ENCODE data around the gene UROC1.

The UROC1 gene

DNA sequence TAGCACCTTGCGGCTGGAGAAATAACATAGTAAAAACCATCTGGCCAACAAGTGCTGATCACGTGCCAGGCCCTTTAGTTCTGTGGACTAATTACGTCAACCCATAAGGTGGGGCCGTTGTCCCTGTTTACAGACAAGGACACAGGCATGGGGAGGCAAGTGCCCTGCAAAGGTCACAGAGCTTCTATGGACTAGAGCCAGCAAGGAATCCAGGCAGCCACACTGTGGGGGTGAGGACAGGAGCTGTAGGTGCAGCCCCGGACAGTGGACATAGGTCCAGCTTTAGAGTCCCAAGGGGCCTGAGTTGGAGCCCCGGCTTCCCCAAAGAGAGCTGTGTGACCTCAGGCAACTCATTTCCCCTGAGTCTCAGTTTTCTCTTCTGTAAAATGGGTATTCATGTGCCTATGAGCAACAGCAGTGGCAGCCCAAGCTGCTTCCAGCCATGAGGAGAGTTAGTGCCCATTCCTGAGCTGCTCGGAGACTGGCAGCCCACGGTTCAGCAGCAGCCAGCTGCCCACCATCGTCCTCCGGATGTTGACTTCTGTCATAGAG, 20.2 kb upstream of the UROC1 start:
- no peak for DNase-seq
- H4K91ac ChIP-seq (ENCODE audit: low read depth, low read length): no peak overlapping the region
- H3K18ac ChIP-seq (ENCODE audit: low read length): no peak overlapping the region
- H3K9ac ChIP-seq (ENCODE audit: low read length): no peak overlapping the region
- H2BK120ac ChIP-seq (ENCODE audit: insufficient read depth, low read length, poor library complexity): no peak overlapping the region
- no peaks in the 10 kb centered on the region for H3K79me1 ChIP-seq (ENCODE audit: low read length)
- H2AK5ac ChIP-seq (ENCODE audit: low read length): no peak overlapping the region
- no peak overlapping the region for H3K4me2 ChIP-seq (ENCODE audit: low read length)
- no CpG with 5 or more reads among the region's 10 CpGs for WGBS (ENCODE audit: extremely low coverage, insufficient coverage, insufficient read length)
- no peaks in the 10 kb centered on the region for H3K27me3 ChIP-seq (ENCODE audit: insufficient read depth, low read length)
- no peaks in the 10 kb centered on the region for H3K79me2 ChIP-seq (ENCODE audit: control insufficient read depth, insufficient read depth, low read length, poor library complexity)
- no peak overlapping the region for H2BK5ac ChIP-seq (ENCODE audit: low read depth, low read length, poor library complexity)
- no peak overlapping the region for H3K4me3 ChIP-seq (ENCODE audit: low read depth, low read length)
- H4K8ac ChIP-seq (ENCODE audit: low read depth, low read length): no peak overlapping the region
- H4K12ac ChIP-seq (ENCODE audit: low read depth, low read length): no peak overlapping the region
- H3K27ac ChIP-seq (ENCODE audit: low read depth, low read length): no peak overlapping the region
- peaks cover 9% of the 10 kb centered on the region for H3K9me3 ChIP-seq (ENCODE audit: insufficient read depth, low read depth, low read length)
- H2BK12ac ChIP-seq (ENCODE audit: low read length): no peak overlapping the region
- H2AFZ ChIP-seq (ENCODE audit: insufficient read depth, low read length, poor library complexity): no peak overlapping the region
- no peaks in the 10 kb centered on the region for H3K4me1 ChIP-seq (ENCODE audit: control insufficient read depth in 1 of 2, insufficient read depth in 2 of 2, low read length in 2 of 2)
- no peak overlapping the region for H3K14ac ChIP-seq (ENCODE audit: low read length)
- no peaks in the 10 kb centered on the region for H3K36me3 ChIP-seq (ENCODE audit: control insufficient read depth in 1 of 2, insufficient read depth in 2 of 2, low read length in 2 of 2)
- H3K23ac ChIP-seq (ENCODE audit: low read length): no peak overlapping the region
- no peak overlapping the region for H3K4ac ChIP-seq (ENCODE audit: low read depth, low read length)

DNA sequence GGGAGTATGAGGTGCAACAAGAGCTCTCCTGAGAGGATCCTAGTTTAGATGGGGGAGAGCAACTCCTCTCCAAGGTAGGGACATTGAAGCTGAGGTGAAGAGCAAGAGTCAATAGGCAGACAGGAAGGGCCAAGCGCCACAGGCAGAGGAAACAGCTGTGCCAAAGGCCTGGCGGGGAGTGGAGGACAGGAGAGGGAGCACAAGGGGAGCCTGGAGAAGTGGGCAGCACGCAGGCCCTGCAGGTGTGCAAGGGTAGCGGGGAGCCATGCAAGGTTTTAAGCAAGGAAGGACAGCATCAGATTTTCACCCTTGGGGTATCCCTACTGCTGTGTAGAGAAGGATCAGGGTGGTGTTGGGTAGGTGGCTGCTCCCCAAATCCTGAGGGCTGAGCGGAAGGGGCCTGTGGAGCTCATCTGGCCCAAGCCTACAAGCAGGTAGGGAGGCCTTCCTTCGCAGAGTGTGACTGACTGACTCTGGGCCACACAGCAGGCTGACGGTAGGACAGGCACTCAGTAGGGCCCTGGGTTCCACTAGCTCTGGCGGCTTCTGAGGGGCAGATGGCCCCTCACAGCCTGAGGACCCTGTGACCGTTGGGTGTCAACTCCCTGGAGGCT, 19.6 kb upstream of the UROC1 start:
- Histone ChIP-seq H3K4me1 (ENCODE audit: control insufficient read depth in 1 of 2, insufficient read depth in 2 of 2, low read length in 2 of 2) (no peaks in the 10 kb centered on the region), H4K8ac (ENCODE audit: low read depth, low read length) (no peak overlapping the region), H3K27me3 (ENCODE audit: insufficient read depth, low read length) (no peaks in the 10 kb centered on the region), H2BK12ac (ENCODE audit: low read length) (no peak overlapping the region), H2BK120ac (ENCODE audit: insufficient read depth, low read length, poor library complexity) (no peak overlapping the region), H3K9ac (ENCODE audit: low read length) (no peak overlapping the region), H2AK5ac (ENCODE audit: low read length) (no peak overlapping the region), H3K4ac (ENCODE audit: low read depth, low read length) (no peak overlapping the region), H2AFZ (ENCODE audit: insufficient read depth, low read length, poor library complexity) (no peak overlapping the region), H3K14ac (ENCODE audit: low read length) (no peak overlapping the region), H3K36me3 (ENCODE audit: control insufficient read depth in 1 of 2, insufficient read depth in 2 of 2, low read length in 2 of 2) (no peaks in the 10 kb centered on the region), H3K23ac (ENCODE audit: low read length) (no peak overlapping the region), H3K18ac (ENCODE audit: low read length) (no peak overlapping the region), H3K27ac (ENCODE audit: low read depth, low read length) (no peak overlapping the region), H4K91ac (ENCODE audit: low read depth, low read length) (no peak overlapping the region), H3K4me2 (ENCODE audit: low read length) (no peak overlapping the region), H2BK5ac (ENCODE audit: low read depth, low read length, poor library complexity) (no peak overlapping the region), H3K9me3 (ENCODE audit: insufficient read depth, low read depth, low read length) (peaks cover 9% of the 10 kb centered on the region), H3K4me3 (ENCODE audit: low read depth, low read length) (no peak overlapping the region), H3K79me1 (ENCODE audit: low read length) (no peaks in the 10 kb centered on the region), H4K12ac (ENCODE audit: low read depth, low read length) (no peak overlapping the region), H3K79me2 (ENCODE audit: control insufficient read depth, insufficient read depth, low read length, poor library complexity) (no peaks in the 10 kb centered on the region)
- no peak for DNase-seq
- no CpG with 5 or more reads among the region's 9 CpGs for WGBS (ENCODE audit: extremely low coverage, insufficient coverage, insufficient read length)

DNA sequence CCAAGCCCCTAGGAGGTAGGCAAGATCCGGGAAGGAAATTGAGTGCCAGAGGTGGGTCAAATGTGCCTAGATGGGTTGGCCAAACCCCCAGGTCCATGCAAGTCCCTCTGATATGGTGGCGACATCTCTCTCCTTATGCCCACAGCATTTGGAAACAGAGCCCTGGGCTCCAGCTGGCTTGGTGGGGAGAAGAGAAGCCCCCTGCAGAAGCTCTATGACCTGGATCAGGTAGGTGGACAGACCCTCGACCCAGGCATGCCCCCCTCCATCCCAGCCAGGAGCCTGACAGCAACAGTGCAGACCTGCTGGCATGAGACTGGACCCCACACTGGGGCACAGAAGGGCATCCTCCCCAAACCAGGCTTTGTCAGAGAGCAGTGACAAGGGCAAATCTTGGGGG, 18.6 kb upstream of the UROC1 start:
- Histone ChIP-seq H3K14ac (ENCODE audit: low read length) (no peak overlapping the region), H3K18ac (ENCODE audit: low read length) (no peak overlapping the region), H4K8ac (ENCODE audit: low read depth, low read length) (no peak overlapping the region), H2AFZ (ENCODE audit: insufficient read depth, low read length, poor library complexity) (no peak overlapping the region), H3K9me3 (ENCODE audit: insufficient read depth, low read depth, low read length) (peaks cover 9% of the 10 kb centered on the region), H4K12ac (ENCODE audit: low read depth, low read length) (no peak overlapping the region), H2AK5ac (ENCODE audit: low read length) (no peak overlapping the region), H3K4me3 (ENCODE audit: low read depth, low read length) (no peak overlapping the region), H4K91ac (ENCODE audit: low read depth, low read length) (no peak overlapping the region), H3K9ac (ENCODE audit: low read length) (no peak overlapping the region), H3K27me3 (ENCODE audit: insufficient read depth, low read length) (no peaks in the 10 kb centered on the region), H3K36me3 (ENCODE audit: control insufficient read depth in 1 of 2, insufficient read depth in 2 of 2, low read length in 2 of 2) (no peaks in the 10 kb centered on the region), H3K4me1 (ENCODE audit: control insufficient read depth in 1 of 2, insufficient read depth in 2 of 2, low read length in 2 of 2) (no peaks in the 10 kb centered on the region), H3K4me2 (ENCODE audit: low read length) (no peak overlapping the region), H3K79me2 (ENCODE audit: control insufficient read depth, insufficient read depth, low read length, poor library complexity) (no peaks in the 10 kb centered on the region), H3K4ac (ENCODE audit: low read depth, low read length) (no peak overlapping the region), H2BK12ac (ENCODE audit: low read length) (no peak overlapping the region), H3K27ac (ENCODE audit: low read depth, low read length) (no peak overlapping the region), H2BK120ac (ENCODE audit: insufficient read depth, low read length, poor library complexity) (no peak overlapping the region), H3K79me1 (ENCODE audit: low read length) (no peaks in the 10 kb centered on the region), H3K23ac (ENCODE audit: low read length) (no peak overlapping the region), H2BK5ac (ENCODE audit: low read depth, low read length, poor library complexity) (no peak overlapping the region)
- WGBS (ENCODE audit: extremely low coverage, insufficient coverage, insufficient read length): no CpG with 5 or more reads among the region's 3 CpGs
- DNase-seq: no peak

DNA sequence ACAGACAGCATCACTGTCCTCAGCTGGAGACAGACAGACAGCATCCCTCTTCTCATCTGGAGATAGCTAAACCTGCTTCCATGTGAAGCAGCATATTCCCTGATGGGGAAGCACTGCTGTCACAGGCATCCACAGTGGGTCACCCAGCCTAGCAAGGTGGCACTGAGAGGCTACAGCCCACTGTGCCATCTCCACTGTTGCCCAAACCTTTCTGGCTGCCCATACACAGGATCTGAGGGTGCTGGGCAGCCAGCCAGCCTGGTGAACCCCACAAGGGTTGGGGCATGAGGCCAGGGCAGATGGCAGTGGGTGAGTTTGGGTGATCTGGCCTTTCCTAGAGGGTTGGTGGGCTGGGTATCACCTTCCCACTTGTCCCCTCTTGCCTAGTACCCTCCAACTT, 18.1 kb upstream of the UROC1 start:
- no peaks in the 10 kb centered on the region for H3K4me1 ChIP-seq (ENCODE audit: control insufficient read depth in 1 of 2, insufficient read depth in 2 of 2, low read length in 2 of 2)
- no peaks in the 10 kb centered on the region for H3K36me3 ChIP-seq (ENCODE audit: control insufficient read depth in 1 of 2, insufficient read depth in 2 of 2, low read length in 2 of 2)
- H4K91ac ChIP-seq (ENCODE audit: low read depth, low read length): no peak overlapping the region
- no peaks in the 10 kb centered on the region for H3K27me3 ChIP-seq (ENCODE audit: insufficient read depth, low read length)
- H3K18ac ChIP-seq (ENCODE audit: low read length): no peak overlapping the region
- H2BK120ac ChIP-seq (ENCODE audit: insufficient read depth, low read length, poor library complexity): no peak overlapping the region
- H3K9ac ChIP-seq (ENCODE audit: low read length): no peak overlapping the region
- H3K79me1 ChIP-seq (ENCODE audit: low read length): no peaks in the 10 kb centered on the region
- no peak overlapping the region for H3K23ac ChIP-seq (ENCODE audit: low read length)
- peaks cover 9% of the 10 kb centered on the region for H3K9me3 ChIP-seq (ENCODE audit: insufficient read depth, low read depth, low read length)
- no peak overlapping the region for H3K14ac ChIP-seq (ENCODE audit: low read length)
- H3K79me2 ChIP-seq (ENCODE audit: control insufficient read depth, insufficient read depth, low read length, poor library complexity): no peaks in the 10 kb centered on the region
- no peak overlapping the region for H2AFZ ChIP-seq (ENCODE audit: insufficient read depth, low read length, poor library complexity)
- H2BK5ac ChIP-seq (ENCODE audit: low read depth, low read length, poor library complexity): no peak overlapping the region
- no peak overlapping the region for H3K4me2 ChIP-seq (ENCODE audit: low read length)
- DNase-seq: no peak
- no peak overlapping the region for H4K12ac ChIP-seq (ENCODE audit: low read depth, low read length)
- H3K27ac ChIP-seq (ENCODE audit: low read depth, low read length): no peak overlapping the region
- H3K4me3 ChIP-seq (ENCODE audit: low read depth, low read length): no peak overlapping the region
- no peak overlapping the region for H4K8ac ChIP-seq (ENCODE audit: low read depth, low read length)
- H3K4ac ChIP-seq (ENCODE audit: low read depth, low read length): no peak overlapping the region
- H2BK12ac ChIP-seq (ENCODE audit: low read length): no peak overlapping the region
- no peak overlapping the region for H2AK5ac ChIP-seq (ENCODE audit: low read length)
